DMS153 treated with DMSO at 0.1 percent for 48 hours (cell line): ENCODE results near the gene FMO5.
"Not testable (repeated sequence)": the region's sequence is repeated elsewhere in the genome, so short reads cannot be mapped to it uniquely, and the experiment has no call there.

Experiments used
- DNase-seq: peaks from one replicate; lab custom pipeline; 2025; ENCODE audit not compliant: unreplicated experiment; lab: John Stamatoyannopoulos, UW

The FMO5 gene

DNA sequence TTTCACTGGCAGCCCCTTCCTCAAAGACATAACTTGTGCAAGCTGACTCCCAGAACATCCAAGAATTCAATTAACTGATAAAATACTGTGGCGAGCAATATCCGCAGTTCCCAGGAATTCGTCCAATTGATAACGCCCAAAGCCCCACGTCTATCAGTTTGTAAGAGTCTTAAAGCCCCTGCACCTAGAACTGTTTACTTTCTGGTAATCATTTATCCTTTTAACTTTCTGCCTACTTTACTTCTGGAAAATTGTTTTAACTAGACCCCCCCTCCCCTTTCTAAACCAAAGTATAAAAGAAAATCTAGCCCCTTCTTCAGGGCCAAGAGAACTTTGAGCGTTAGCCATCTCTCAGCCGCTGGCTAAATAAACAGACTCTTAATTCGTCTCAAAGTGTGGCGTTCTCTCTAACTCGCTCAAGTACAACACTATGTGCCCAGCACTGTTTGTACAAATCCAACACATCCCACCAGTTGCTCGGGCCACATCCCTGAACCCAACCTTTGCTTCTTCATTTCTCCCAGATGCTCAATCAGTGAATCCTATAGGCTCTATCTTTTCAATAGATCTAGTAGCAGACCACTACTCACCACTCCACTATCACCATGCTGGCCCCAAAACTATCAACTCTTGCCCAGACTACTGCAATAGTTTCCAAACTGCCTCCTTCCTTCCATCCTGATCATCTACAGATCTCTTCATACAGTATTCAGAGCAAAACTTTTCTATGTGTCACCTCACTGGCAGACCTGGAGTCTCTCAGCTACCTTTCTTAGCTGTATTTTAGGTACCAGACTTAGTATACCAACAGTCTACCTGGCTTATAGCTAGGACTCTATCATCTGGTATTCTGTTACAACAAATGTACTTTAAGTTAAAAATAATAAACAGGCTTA, 14.0 kb upstream of the FMO5 start:
- no peak for DNase-seq

- peak; percentile 18 for DNase-seq
Measured at GRCh38 chr1:147238053-147238902, 13.1 kb upstream of the FMO5 start.

DNA sequence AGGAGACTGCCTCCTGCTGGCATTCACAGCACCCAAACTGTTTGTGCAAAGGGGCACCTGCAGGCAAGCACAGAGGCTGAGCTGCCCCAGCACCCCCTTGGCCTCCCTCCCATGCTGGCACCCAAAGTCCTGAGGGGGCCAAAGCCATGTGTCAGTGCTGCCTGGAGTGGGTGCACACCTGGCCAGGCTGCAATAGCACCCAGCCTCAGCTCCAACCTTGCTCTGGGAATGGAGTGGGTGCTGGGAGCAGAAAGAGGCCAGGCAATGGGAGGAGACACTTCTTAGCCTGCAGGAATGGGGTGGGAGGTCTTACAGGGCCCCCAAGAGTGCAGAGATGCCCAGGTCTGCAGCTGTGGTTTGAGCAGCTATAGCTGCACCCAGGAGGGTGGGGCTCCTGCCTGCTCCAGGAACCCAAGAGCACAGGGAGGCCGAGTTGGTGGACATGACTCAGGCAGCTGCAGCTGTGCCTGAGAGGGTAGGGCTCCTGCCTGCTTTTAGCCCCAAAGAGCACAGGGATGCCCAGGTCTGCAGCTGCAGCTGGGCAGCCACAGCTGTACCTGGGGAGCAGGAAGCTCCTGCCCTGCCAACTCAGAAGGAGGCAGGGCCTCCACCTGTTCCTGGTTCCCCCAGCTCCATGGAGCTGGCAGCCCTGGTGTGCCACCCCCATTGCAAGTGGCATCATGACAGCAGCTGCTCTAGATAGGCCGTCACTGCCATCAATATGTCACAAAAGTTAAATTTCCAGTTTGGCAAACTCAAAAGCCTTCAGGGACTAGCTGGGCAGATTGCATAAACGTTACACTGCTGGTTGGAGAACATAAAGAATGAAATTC, 12.0 kb upstream of the FMO5 start:
- no peak for DNase-seq

GRCh38 chr1:147236448-147236847, 11.3 kb upstream of the FMO5 start:
- no peak for DNase-seq

GRCh38 chr1:147235822-147236221, 10.7 kb upstream of the FMO5 start:
- DNase-seq, result no peak

- DNase-seq, result not testable (repeated sequence)
Measured at GRCh38 chr1:147233903-147234302, 8.8 kb upstream of the FMO5 start.

DNA sequence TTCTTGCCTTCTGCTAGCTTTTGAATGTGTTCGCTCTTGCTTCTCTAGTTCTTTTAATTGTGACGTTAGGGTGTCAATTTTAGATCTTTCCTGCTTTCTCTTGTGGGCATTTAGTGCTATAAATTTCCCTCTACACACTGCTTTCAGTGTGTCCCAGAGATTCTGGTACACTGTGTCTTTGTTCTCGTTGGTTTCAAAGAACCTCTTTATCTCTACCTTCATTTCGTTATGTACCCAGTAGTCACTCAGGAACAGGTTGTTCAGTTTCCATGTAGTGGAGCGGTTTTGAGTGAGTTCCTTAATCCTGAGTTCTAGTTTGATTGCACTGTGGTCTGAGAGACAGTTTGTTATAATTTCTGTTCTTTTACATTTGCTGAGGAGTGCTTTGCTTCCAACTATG, 5.9 kb upstream of the FMO5 start:
- DNase-seq, result not testable (repeated sequence)

DNA sequence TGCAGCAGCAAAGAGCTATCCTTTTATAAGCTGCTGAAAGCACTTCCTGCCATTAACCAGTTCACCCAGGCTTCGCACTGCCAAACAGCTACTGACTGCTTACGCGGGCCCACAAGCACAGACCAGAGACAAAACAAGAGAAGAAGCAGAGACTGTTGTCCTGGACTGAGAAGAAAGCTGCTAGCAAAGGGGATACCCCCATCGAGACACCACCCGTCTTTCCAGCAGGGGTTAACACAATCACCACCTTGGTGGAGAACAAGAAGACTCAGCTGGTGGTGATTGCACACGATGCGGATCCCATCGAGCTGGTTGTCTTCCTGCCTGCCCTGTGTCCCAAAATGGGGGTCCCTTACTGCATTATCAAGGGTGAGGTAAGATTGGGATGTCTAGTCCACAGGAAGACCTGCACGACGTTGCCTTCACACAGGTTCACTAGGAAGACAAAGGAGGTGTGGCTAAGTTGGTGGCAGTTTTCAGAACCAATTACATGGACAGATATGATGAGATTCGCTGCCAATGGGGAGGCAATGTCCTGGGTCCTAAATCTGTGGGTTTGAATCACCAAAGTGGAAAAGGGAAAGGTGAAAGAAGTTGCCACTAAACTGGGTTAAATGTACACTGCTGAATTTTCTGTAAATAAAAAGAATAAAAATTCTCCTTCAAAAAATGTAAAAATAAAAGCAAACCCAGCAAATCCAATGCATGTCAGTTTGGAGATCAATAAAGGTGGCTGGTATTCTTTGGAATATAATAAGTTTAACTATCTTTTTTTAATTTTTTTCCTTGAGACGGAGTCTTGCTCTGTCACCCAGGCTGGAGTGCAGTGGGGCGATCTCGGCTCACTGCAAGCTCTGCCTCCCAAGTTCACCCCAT, 1.2 kb downstream of the FMO5 start:
- peak; percentile 82 for DNase-seq

- no peak for DNase-seq
Measured at GRCh38 chr1:147218606-147219005, 6.5 kb downstream of the FMO5 start.

GRCh38 chr1:147217141-147217540, 8.0 kb downstream of the FMO5 start:
- DNase-seq, result no peak

DNA sequence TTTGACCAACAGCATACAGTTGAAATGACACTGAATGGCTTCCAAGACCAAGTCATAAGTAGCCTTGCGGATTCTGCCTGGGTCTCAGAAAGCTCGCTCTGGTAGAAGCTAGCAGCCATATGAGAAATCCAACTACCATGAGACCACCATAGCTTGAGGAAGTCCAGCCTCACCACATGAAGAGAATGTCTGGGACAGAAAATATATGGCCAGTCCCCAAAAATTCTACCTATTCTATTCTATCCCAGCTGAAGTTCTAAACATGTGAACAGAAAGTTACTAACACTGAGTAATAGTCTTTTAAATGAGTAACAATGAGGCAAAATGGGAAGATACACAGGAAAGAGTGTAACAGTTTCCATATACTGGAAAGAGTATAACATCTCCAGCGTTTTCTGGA, 9.0 kb downstream of the FMO5 start:
- DNase-seq, result no peak

- DNase-seq, result no peak
Measured at GRCh38 chr1:147215540-147215916, 9.6 kb downstream of the FMO5 start.

GRCh38 chr1:147214842-147215539, 10.1 kb downstream of the FMO5 start:
- DNase-seq, result no peak

GRCh38 chr1:147214325-147214724, 10.8 kb downstream of the FMO5 start:
- no peak for DNase-seq

DNA sequence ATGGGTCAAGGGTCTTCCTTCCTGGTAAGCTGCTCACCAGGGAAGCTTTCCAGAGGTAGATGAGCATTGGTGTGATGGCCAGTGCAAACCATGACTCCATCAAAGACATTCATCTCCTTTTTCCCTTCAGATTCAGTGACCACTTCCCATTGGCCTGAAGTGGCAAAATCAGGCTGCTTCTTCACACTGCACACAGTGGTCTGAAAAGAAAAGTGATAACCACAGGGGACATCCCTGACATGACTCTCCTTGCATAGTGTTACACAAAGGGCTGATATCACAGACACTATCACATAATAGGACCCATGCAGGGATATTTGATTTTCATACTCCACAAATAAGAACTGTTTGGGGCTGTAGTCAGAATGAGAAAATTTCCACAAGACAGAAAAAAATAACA, 11.9 kb downstream of the FMO5 start:
- DNase-seq, result no peak

DNA sequence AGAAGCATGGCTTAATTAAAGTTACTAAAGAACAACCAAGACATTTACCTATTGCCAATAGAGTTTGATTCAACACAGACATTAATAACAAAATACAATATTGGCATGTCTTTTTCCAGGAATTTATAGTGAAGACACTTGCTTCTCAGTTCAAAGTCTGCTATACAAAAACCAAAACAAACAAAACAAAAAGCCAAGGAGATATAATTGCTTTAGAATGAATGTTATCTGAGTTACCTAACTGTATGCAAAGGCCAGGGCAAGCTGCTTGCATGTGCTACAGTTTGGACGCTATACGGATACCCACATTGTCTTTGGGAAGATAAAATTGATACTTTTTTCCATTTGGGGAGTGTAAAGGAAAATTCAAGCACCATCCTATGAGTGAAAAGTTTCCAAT, 13.6 kb downstream of the FMO5 start:
- no peak for DNase-seq

- no peak for DNase-seq
Measured at GRCh38 chr1:147210987-147211386, 14.2 kb downstream of the FMO5 start.

DNA sequence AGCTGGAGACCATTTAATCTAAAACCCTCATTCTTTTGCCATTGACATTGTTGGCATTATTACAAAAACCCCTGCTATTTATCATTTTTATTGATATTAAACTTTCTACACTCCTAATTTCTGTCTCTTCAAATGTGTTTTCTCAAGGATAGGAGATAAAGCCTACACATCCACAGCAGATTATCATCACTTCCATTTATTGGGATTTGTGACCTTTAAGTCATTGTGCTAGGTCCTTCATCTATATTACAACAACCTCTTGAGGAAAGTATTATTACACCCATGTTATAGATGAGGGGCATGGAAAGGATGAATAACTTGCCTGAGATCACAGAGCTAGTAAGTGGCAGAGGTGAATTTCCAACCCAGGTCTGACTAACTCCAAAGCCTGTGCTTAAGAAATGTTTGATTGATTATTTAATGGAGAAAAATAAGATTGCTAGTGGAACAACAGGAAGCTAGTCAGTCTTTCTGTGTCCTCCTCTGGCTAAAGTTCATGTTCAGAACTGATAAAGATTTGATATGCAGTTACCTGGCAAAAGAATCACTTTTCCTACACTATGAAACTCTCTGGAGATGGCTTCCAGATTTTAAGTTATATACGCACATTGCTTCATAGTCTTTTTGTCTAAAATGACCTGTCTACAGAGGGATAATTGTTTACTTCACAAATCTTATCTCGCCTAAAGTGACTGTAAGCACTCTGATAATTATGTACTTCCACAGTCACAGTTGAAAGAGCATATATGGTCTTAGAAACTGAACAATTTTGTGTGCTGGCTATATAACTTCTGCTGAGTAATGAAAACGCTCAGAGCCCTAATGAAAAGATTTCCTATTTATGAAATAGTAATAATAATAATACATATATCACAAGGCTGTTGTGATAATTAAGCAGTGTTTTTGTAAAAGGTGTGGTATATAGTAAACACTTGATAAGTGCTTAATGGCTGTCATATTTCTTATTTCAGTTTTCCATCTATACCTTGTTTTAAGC, 15.0 kb downstream of the FMO5 start:
- DNase-seq, result no peak
